ENCODE measurements around the gene HOXB8. TPM values are rescaled to one million over a fixed set of nuclear protein-coding genes. Genes with fewer than 3 reads are reported as not detected.

HOXB8 gene
- total and polyA plus RNA-seq, 8 donors, result 0.09 to 0.15 (median 0.12) TPM; not detected in 5

- 6 to 8% methylated on average over 11 to 15 of the region's 15 CpGs for WGBS, 2 donors
- DNase-seq, result no peak
- peaks cover 0 to 79% (median 16%) of the 10 kb centered on the region in 4 donors for H3K27me3 ChIP-seq
- H3K27ac ChIP-seq, result no peak overlapping the region
- intact Hi-C loops (cut with DNase I), result loop anchor here in 1 of 3 donors (10.0 kb wide), 1 partner anchor 465 kb away; no protein-coding TSS in a partner anchor
- H3K9me3 ChIP-seq, result no peaks in the 10 kb centered on the region
- H3K4me3 ChIP-seq, result peak overlapping the region; percentile 18 to 62 (median 30)
- TF ChIP-seq CTCF (IDR thresholded peaks at IDR 0.05), result no peak
- peaks cover 0 to 5% (median 0%) of the 10 kb centered on the region in 3 donors for H3K4me1 ChIP-seq
- no peak for FAIRE-seq
- H3K36me3 ChIP-seq, result no peaks in the 10 kb centered on the region
- no peak for ATAC-seq
These were observed 5.3 kb downstream of the HOXB8 start for GRCh38 chr17:48609759-48610281.

GRCh38 chr17:48609033-48609432 lies 6.1 kb downstream of the HOXB8 start:
- no peaks in the 10 kb centered on the region for H3K36me3 ChIP-seq
- intact Hi-C loops (cut with DNase I), result no loop called here
- ATAC-seq (no peak), DNase-seq (no peak), FAIRE-seq (no peak)
- H3K27ac ChIP-seq, result no peak overlapping the region
- H3K27me3 ChIP-seq, result peaks cover 0 to 82% (median 18%) of the 10 kb centered on the region in 4 donors
- H3K4me3 ChIP-seq, result no peak overlapping the region
- no peak for TF ChIP-seq CTCF (IDR thresholded peaks at IDR 0.05)
- no peaks in the 10 kb centered on the region for H3K9me3 ChIP-seq
- peaks cover 0 to 5% (median 0%) of the 10 kb centered on the region in 3 donors for H3K4me1 ChIP-seq

- DNase-seq, result no peak
- 92 to 96% methylated on average over 1 of the region's 1 CpG for WGBS, 2 donors
- Histone ChIP-seq H3K36me3 (no peaks in the 10 kb centered on the region), H3K4me3 (no peak overlapping the region), H3K27me3 (peaks cover 0 to 82% (median 18%) of the 10 kb centered on the region in 4 donors), H3K9me3 (no peaks in the 10 kb centered on the region), H3K27ac (no peak overlapping the region), H3K4me1 (peaks cover 0 to 5% (median 0%) of the 10 kb centered on the region in 3 donors)
- no peak for FAIRE-seq
- ATAC-seq, result no peak
- no peak for TF ChIP-seq CTCF (IDR thresholded peaks at IDR 0.05)
- intact Hi-C loops (cut with DNase I), result no loop called here
These were observed 6.6 kb downstream of the HOXB8 start for GRCh38 chr17:48608494-48608834.

DNA sequence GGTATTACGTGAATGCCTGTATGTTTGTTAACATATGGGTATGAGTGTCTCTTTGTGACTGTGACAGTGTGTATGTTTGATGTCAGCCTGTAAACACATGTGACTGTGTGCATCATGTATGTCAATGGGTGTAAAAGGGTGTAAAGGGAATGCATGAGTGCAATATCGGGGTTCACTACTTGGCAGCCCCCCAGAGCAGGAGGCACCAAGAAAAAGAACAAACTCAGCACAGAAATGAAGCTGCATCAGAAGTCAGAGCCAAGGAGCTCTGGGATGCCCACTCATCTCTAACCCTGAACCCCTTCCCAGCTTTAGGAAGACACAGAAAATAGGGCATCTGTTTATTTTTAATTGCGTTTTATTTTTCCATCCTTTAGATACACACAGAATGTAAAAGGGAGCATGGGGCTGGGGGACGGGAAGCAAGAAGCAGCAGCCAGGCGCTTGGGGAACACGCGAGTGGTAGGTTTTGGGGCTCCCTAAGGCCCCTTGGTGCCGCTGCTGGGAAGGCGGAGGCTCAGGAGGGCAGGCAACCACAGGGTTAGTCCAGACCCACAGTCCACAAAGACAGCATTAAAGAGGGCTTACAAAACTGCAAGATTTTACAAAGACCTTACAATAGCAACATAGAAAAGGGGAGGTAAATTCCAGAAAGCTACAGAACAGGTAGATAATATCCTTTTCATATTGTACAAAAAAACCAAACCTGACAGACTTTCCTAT lies 8.0 kb downstream of the HOXB8 start:
- WGBS, 2 donors, result 35 to 36% methylated on average over 9 of the region's 9 CpGs
- intact Hi-C loops (cut with DNase I), result no loop called here
- FAIRE-seq, result no peak

More for the DNA sequence above, 8.0 kb downstream of the HOXB8 start:
- Histone ChIP-seq H3K36me3 (no peaks in the 10 kb centered on the region), H3K27me3 (peaks cover 0 to 90% (median 20%) of the 10 kb centered on the region in 4 donors), H3K4me3 (no peak overlapping the region), H3K4me1 (peaks cover 0 to 5% (median 0%) of the 10 kb centered on the region in 3 donors), H3K27ac (no peak overlapping the region), H3K9me3 (no peaks in the 10 kb centered on the region)
- TF ChIP-seq CTCF (IDR thresholded peaks at IDR 0.05), result no peak
- ATAC-seq, result no peak
- no peak for DNase-seq

Data from pancreas (tissue), 10 donors.